Measurements from ENCODE around the gene MGAT3. TPM values are rescaled to one million over a fixed set of nuclear protein-coding genes. Genes with fewer than 3 reads are reported as not detected.

MGAT3 gene
- total RNA-seq, 1 experiment from 2014 or later = 5.0 TPM

DNA sequence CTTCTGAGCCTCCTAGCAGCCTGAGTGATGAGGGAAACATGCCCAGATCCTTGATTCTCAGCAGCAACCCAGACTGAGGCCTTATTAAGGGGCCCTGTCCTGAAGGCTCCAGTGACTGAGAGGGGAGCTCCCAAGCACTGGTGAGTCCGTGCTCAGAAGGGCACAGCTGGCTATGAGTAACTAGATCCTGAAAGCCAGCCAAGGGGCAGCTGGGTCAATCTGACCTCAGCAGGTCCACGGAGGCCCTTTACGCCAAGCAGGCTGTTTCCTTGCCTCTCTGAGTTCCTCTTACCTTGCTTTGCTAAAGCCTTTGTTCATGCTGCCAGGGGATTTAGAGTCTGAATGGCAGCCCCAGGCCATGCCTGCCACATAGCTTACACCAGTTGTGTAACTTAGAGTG is 26.0 kb downstream of the MGAT3 start:
- Mint-ChIP-seq H3K36me3 (ENCODE audit: insufficient read depth in 1 of 3, low read depth in 3 of 3) (no peaks in the 10 kb centered on the region), H3K4me1 (no peaks in the 10 kb centered on the region), H3K4me3 (no peak overlapping the region), H3K9me3 (no peaks in the 10 kb centered on the region), H3K27ac (no peak overlapping the region), H3K27me3 (ENCODE audit: low read depth) (peaks cover 41% of the 10 kb centered on the region)
- Histone ChIP-seq H3K4me1 (ENCODE audit: insufficient read depth, low read length) (no peaks in the 10 kb centered on the region), H2AFZ (ENCODE audit: low read length) (no peak overlapping the region), H2BK120ac (ENCODE audit: low read depth, low read length, poor library complexity, severe bottlenecking) (no peak overlapping the region), H3T11ph (ENCODE audit: low read length) (no peak overlapping the region), H4K8ac (replicated peaks; ENCODE audit: insufficient read length, low read depth, low read length) (no peak overlapping the region), H3K23ac (ENCODE audit: insufficient read length, low read depth, low read length) (no peak overlapping the region), H3K9ac (ENCODE audit: extremely low read depth, insufficient read length, low read length) (no peak overlapping the region), H3K4me2 (ENCODE audit: insufficient read depth, insufficient read length, low read length) (no peak overlapping the region), H4K5ac (ENCODE audit: insufficient read length, low read depth, low read length) (no peak overlapping the region), H3K4ac (ENCODE audit: low read depth, low read length) (no peak overlapping the region), H4K20me1 (ENCODE audit: control insufficient read depth, insufficient read depth, insufficient read length) (no peaks in the 10 kb centered on the region), H3K56ac (ENCODE audit: insufficient read length, low read depth, low read length) (no peak overlapping the region), H4K91ac (ENCODE audit: insufficient read length, low read depth, low read length) (no peak overlapping the region), H2BK20ac (ENCODE audit: low read depth, low read length, poor library complexity, severe bottlenecking) (no peak overlapping the region), H2AK5ac (ENCODE audit: insufficient read length, low read length) (no peak overlapping the region), H3K14ac (ENCODE audit: insufficient read depth, low read length) (no peak overlapping the region), H3K79me2 (ENCODE audit: insufficient read depth, low read length) (no peaks in the 10 kb centered on the region), H3K27ac (ENCODE audit: insufficient read length, low read depth, low read length) (no peak overlapping the region), H3K79me1 (ENCODE audit: insufficient read depth, low read depth, low read length, poor library complexity, severe bottlenecking) (no peaks in the 10 kb centered on the region), H2BK15ac (ENCODE audit: low read depth, low read length) (no peak overlapping the region), H3K27me3 (ENCODE audit: insufficient read depth, low read length) (no peaks in the 10 kb centered on the region), H3K23me2 (ENCODE audit: insufficient read length, low read depth, low read length, poor library complexity, severe bottlenecking) (no peaks in the 10 kb centered on the region), H3K9me3 (ENCODE audit: control insufficient read depth, low read depth, low read length) (no peaks in the 10 kb centered on the region), H2BK12ac (ENCODE audit: insufficient read length, low read depth, low read length) (no peak overlapping the region), H2BK5ac (ENCODE audit: insufficient read length, low read length) (no peak overlapping the region), H3K18ac (ENCODE audit: insufficient read length, low read depth, low read length) (no peak overlapping the region)
- DNase-seq = no peak
- WGBS (ENCODE audit: extremely low coverage, insufficient read length, low lambda C conversion rate) = no CpG with 5 or more reads among the region's 3 CpGs
- TF ChIP-seq, protein P1, sequence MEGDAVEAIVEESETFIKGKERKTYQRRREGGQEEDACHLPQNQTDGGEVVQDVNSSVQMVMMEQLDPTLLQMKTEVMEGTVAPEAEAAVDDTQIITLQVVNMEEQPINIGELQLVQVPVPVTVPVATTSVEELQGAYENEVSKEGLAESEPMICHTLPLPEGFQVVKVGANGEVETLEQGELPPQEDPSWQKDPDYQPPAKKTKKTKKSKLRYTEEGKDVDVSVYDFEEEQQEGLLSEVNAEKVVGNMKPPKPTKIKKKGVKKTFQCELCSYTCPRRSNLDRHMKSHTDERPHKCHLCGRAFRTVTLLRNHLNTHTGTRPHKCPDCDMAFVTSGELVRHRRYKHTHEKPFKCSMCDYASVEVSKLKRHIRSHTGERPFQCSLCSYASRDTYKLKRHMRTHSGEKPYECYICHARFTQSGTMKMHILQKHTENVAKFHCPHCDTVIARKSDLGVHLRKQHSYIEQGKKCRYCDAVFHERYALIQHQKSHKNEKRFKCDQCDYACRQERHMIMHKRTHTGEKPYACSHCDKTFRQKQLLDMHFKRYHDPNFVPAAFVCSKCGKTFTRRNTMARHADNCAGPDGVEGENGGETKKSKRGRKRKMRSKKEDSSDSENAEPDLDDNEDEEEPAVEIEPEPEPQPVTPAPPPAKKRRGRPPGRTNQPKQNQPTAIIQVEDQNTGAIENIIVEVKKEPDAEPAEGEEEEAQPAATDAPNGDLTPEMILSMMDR (conservative IDR thresholded peaks at IDR 0.05) = no peak

All from H9 (cell line).